ENCODE data around the gene RLN3. TPM values are rescaled to one million over a fixed set of nuclear protein-coding genes. Genes with fewer than 3 reads are reported as not detected.
"Not testable (repeated sequence)": the region's sequence is repeated elsewhere in the genome, so short reads cannot be mapped to it uniquely, and the experiment has no call there.

Gene RLN3
- total RNA-seq, 1 experiment from 2014 or later, result not detected

DNA sequence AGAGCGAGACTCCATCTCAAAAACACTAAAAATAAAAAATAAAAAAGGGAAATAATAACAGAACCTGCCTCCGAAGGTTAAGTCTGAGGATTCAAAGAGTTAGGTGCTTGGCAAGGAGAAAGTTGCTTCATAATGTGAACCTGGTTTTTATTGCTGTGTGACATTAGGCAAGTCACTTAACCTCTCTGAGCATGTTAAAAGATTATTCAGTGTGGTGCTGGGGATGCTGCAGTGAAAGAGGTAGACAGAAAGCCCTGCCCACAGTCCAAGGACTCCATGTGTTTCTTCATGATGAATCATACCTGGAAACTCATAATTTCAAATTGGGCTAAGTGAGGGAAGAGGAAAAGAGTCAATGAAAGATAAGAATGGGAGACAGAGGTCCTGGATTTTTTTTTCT, 6.0 kb downstream of the RLN3 start:
- Histone ChIP-seq H3K4me1 (ENCODE audit: insufficient read depth, low read length) (no peaks in the 10 kb centered on the region), H3K27ac (ENCODE audit: low read length) (no peak overlapping the region), H3K27me3 (ENCODE audit: low read length) (no peaks in the 10 kb centered on the region), H3K36me3 (ENCODE audit: low read depth, low read length) (no peaks in the 10 kb centered on the region), H3F3A (ENCODE audit: low read length, unreplicated experiment) (no peaks in the 10 kb centered on the region), H3K9me2 (replicated peaks; ENCODE audit: low read length) (no peaks in the 10 kb centered on the region), H3K4me3 (ENCODE audit: low read length) (no peak overlapping the region), H3K79me2 (ENCODE audit: low read length) (no peaks in the 10 kb centered on the region), H3K9me3 (ENCODE audit: low read length) (no peaks in the 10 kb centered on the region), H3K4me2 (ENCODE audit: low read length) (no peak overlapping the region), H3K9ac (ENCODE audit: low read length) (no peak overlapping the region), H2AFZ (ENCODE audit: low read length) (no peak overlapping the region), H4K20me1 (ENCODE audit: low read length) (no peaks in the 10 kb centered on the region)
- intact Hi-C loops (cut with micrococcal nuclease), result loop anchor here (2.0 kb wide), 1 partner anchor 153 kb away; no protein-coding TSS in a partner anchor
- TSS peak; percentile 32 for BruUV-seq (replicated peaks)
- DNase-seq (no peak), ATAC-seq (no peak)
- POLR2A ChIA-PET (ENCODE audit: unreplicated experiment), result no interaction called here
- TF ChIP-seq EZH2 (IDR thresholded peaks at IDR 0.05; ENCODE audit: low read length, unreplicated experiment) (no peak), EZH2phosphoT487 (IDR thresholded peaks at IDR 0.05; ENCODE audit: borderline replicate concordance, low read length) (no peak)
- CTCF ChIA-PET, result no interaction called here

DNA sequence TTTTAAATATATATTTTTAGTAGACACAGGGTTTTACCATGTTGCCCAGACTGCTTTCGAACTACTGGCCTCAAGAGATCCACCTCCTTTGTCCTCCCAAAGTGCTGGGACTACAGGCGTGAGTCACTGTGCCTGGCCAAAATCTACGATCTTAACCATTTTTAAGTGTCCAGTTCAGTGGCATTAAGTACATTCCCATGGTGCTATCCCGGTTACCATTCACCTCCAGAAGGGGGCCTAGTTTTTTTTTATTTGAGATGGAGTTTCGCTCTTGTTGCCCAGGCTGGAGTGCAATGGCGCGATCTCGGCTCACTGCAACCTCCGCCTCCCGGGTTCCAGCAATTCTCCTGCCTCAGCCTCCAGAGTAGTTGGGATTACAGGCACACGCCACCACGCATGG, 7.2 kb downstream of the RLN3 start:
- H3K79me2 ChIP-seq (ENCODE audit: low read length); H3F3A ChIP-seq (ENCODE audit: low read length, unreplicated experiment); H3K36me3 ChIP-seq (ENCODE audit: low read depth, low read length); ATAC-seq; H3K4me3 ChIP-seq (ENCODE audit: low read length); H3K9me3 ChIP-seq (ENCODE audit: low read length); H3K27me3 ChIP-seq (ENCODE audit: low read length); intact Hi-C loops (cut with micrococcal nuclease); BruUV-seq (replicated peaks); H4K20me1 ChIP-seq (ENCODE audit: low read length); POLR2A ChIA-PET (ENCODE audit: unreplicated experiment); H3K4me2 ChIP-seq (ENCODE audit: low read length); H3K9ac ChIP-seq (ENCODE audit: low read length); H3K9me2 ChIP-seq (replicated peaks; ENCODE audit: low read length); H3K4me1 ChIP-seq (ENCODE audit: insufficient read depth, low read length); H3K27ac ChIP-seq (ENCODE audit: low read length); H2AFZ ChIP-seq (ENCODE audit: low read length): not testable (repeated sequence)
- TF ChIP-seq, protein P1, sequence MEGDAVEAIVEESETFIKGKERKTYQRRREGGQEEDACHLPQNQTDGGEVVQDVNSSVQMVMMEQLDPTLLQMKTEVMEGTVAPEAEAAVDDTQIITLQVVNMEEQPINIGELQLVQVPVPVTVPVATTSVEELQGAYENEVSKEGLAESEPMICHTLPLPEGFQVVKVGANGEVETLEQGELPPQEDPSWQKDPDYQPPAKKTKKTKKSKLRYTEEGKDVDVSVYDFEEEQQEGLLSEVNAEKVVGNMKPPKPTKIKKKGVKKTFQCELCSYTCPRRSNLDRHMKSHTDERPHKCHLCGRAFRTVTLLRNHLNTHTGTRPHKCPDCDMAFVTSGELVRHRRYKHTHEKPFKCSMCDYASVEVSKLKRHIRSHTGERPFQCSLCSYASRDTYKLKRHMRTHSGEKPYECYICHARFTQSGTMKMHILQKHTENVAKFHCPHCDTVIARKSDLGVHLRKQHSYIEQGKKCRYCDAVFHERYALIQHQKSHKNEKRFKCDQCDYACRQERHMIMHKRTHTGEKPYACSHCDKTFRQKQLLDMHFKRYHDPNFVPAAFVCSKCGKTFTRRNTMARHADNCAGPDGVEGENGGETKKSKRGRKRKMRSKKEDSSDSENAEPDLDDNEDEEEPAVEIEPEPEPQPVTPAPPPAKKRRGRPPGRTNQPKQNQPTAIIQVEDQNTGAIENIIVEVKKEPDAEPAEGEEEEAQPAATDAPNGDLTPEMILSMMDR (conservative IDR thresholded peaks at IDR 0.05; ENCODE audit: low read depth, low read length), result peak; percentile 30; the same call in 1 of the 2 replicates
- CTCF ChIA-PET, result interaction anchor here (0.7 kb wide), 1 partner anchor 83 kb away, joined by 4 read pairs; the partner anchor contains the start of gene DCAF15
- peak; percentile 35 for DNase-seq

DNA sequence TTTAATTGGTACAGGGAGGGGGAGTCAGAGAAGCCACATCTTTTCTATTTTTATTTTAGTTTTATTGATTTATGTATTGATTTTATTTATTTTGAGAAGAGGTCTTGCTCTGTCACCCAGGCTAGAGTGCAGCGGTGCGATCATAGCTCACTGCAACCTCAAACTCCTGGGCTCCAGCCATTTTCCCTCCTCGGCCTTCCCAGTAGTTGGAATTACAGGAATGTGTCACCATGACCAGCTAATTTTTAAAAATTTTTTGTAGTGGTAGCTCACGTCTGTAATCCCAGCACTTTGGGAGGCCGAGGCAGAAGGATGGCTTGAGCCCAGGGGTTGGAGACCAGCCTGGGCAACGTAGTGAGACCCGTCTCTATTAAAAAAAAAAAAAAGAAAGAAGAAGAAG, 7.8 kb downstream of the RLN3 start:
- Histone ChIP-seq H3K9me2 (replicated peaks; ENCODE audit: low read length) (no peaks in the 10 kb centered on the region), H3K4me1 (ENCODE audit: insufficient read depth, low read length) (no peaks in the 10 kb centered on the region), H3K79me2 (ENCODE audit: low read length) (no peaks in the 10 kb centered on the region), H2AFZ (ENCODE audit: low read length) (no peak overlapping the region), H3K36me3 (ENCODE audit: low read depth, low read length) (no peaks in the 10 kb centered on the region), H3K27me3 (ENCODE audit: low read length) (no peaks in the 10 kb centered on the region), H3K9ac (ENCODE audit: low read length) (no peak overlapping the region), H3F3A (ENCODE audit: low read length, unreplicated experiment) (no peaks in the 10 kb centered on the region), H3K4me2 (ENCODE audit: low read length) (no peak overlapping the region), H3K4me3 (ENCODE audit: low read length) (no peak overlapping the region), H3K27ac (ENCODE audit: low read length) (no peak overlapping the region), H3K9me3 (ENCODE audit: low read length) (no peaks in the 10 kb centered on the region), H4K20me1 (ENCODE audit: low read length) (no peaks in the 10 kb centered on the region)
- DNase-seq, result no peak
- intact Hi-C loops (cut with micrococcal nuclease), result no loop called here
- ChIA-PET POLR2A (ENCODE audit: unreplicated experiment) (no interaction called here), CTCF (interaction anchor here (0.7 kb wide), 1 partner anchor 38 kb away, joined by 3 read pairs; no protein-coding TSS in a partner anchor)
- BruUV-seq (replicated peaks), result no TSS peak
- TF ChIP-seq EZH2phosphoT487 (IDR thresholded peaks at IDR 0.05; ENCODE audit: borderline replicate concordance, low read length) (no peak), EZH2 (IDR thresholded peaks at IDR 0.05; ENCODE audit: low read length, unreplicated experiment) (no peak)
- TF ChIP-seq, protein P1 (conservative IDR thresholded peaks at IDR 0.05; ENCODE audit: low read depth, low read length), result no peak
- ATAC-seq, result no peak

Measured in PC-3 (cell line).